ENCODE data around the gene MMP25.

The MMP25 gene

GRCh38 chr16:3045758-3046640, at the start of gene MMP25:
MMP25 (plus strand) TSS chr16:3046561; CDS start chr16:3046918, 357 bp downstream.
- peaks cover 29% of the 10 kb centered on the region for H3K4me1 Mint-ChIP-seq (ENCODE audit: low read depth)
- peaks cover 34% of the 10 kb centered on the region for H3K27me3 Mint-ChIP-seq (ENCODE audit: low read depth)
- peak within 1 kb of the TSS; percentile 83 for H3K27ac Mint-ChIP-seq
- no peaks in the 10 kb centered on the region for H3K9me3 Mint-ChIP-seq
- no peak for DNase-seq (ENCODE audit: low spot score)
- peaks cover 23% of the 10 kb centered on the region for H3K36me3 Mint-ChIP-seq (ENCODE audit: low read depth)
- peak within 1 kb of the TSS; percentile 89 for H3K4me3 Mint-ChIP-seq

- H3K36me3 Mint-ChIP-seq (ENCODE audit: low read depth), result no peaks in the 10 kb centered on the region
- H3K9me3 Mint-ChIP-seq, result no peaks in the 10 kb centered on the region
- no peak overlapping the region for H3K27ac Mint-ChIP-seq
- H3K4me1 Mint-ChIP-seq (ENCODE audit: low read depth), result peaks cover 3% of the 10 kb centered on the region
- DNase-seq (ENCODE audit: low spot score), result no peak
- no peak overlapping the region for H3K4me3 Mint-ChIP-seq
- peaks cover 3% of the 10 kb centered on the region for H3K27me3 Mint-ChIP-seq (ENCODE audit: low read depth)
These were observed 46.4 kb upstream of the MMP25 start for GRCh38 chr16:2999929-3000328.

GRCh38 chr16:3000540-3000939, 45.8 kb upstream of the MMP25 start:
- Mint-ChIP-seq H3K4me1 (ENCODE audit: low read depth) (peaks cover 4% of the 10 kb centered on the region), H3K27ac (no peak overlapping the region), H3K9me3 (no peaks in the 10 kb centered on the region), H3K4me3 (no peak overlapping the region), H3K27me3 (ENCODE audit: low read depth) (peaks cover 4% of the 10 kb centered on the region), H3K36me3 (ENCODE audit: low read depth) (no peaks in the 10 kb centered on the region)
- no peak for DNase-seq (ENCODE audit: low spot score)

GRCh38 chr16:3001316-3001715, 45.0 kb upstream of the MMP25 start:
- DNase-seq (ENCODE audit: low spot score), result no peak
- Mint-ChIP-seq H3K4me3 (no peak overlapping the region), H3K27me3 (ENCODE audit: low read depth) (peaks cover 4% of the 10 kb centered on the region), H3K36me3 (ENCODE audit: low read depth) (no peaks in the 10 kb centered on the region), H3K4me1 (ENCODE audit: low read depth) (peaks cover 7% of the 10 kb centered on the region), H3K27ac (no peak overlapping the region), H3K9me3 (no peaks in the 10 kb centered on the region)

GRCh38 chr16:3003582-3004270, 42.6 kb upstream of the MMP25 start:
- Mint-ChIP-seq H3K4me3 (peak overlapping the region; percentile 67), H3K27ac (peak overlapping the region; percentile 17), H3K27me3 (ENCODE audit: low read depth) (peaks cover 10% of the 10 kb centered on the region), H3K36me3 (ENCODE audit: low read depth) (peaks cover 5% of the 10 kb centered on the region), H3K9me3 (no peaks in the 10 kb centered on the region), H3K4me1 (ENCODE audit: low read depth) (peaks cover 30% of the 10 kb centered on the region)
- peak; percentile 98 for DNase-seq (ENCODE audit: low spot score)

GRCh38 chr16:3004319-3004718, 42.0 kb upstream of the MMP25 start:
- Mint-ChIP-seq H3K36me3 (ENCODE audit: low read depth) (peaks cover 5% of the 10 kb centered on the region), H3K4me3 (no peak overlapping the region)
- peak; percentile 25 for DNase-seq (ENCODE audit: low spot score)

GRCh38 chr16:3004781-3005284, 41.5 kb upstream of the MMP25 start:
- peaks cover 32% of the 10 kb centered on the region for H3K4me1 Mint-ChIP-seq (ENCODE audit: low read depth)
- peaks cover 10% of the 10 kb centered on the region for H3K27me3 Mint-ChIP-seq (ENCODE audit: low read depth)
- H3K9me3 Mint-ChIP-seq, result no peaks in the 10 kb centered on the region
- no peak overlapping the region for H3K27ac Mint-ChIP-seq
- peaks cover 5% of the 10 kb centered on the region for H3K36me3 Mint-ChIP-seq (ENCODE audit: low read depth)
- H3K4me3 Mint-ChIP-seq, result peak overlapping the region; percentile 80
- DNase-seq (ENCODE audit: low spot score), result no peak

More at GRCh38 chr16:3004319-3004718, 42.0 kb upstream of the MMP25 start:
- no peaks in the 10 kb centered on the region for H3K9me3 Mint-ChIP-seq
- H3K27me3 Mint-ChIP-seq (ENCODE audit: low read depth), result peaks cover 10% of the 10 kb centered on the region
- no peak overlapping the region for H3K27ac Mint-ChIP-seq
- peaks cover 32% of the 10 kb centered on the region for H3K4me1 Mint-ChIP-seq (ENCODE audit: low read depth)

GRCh38 chr16:3007059-3007956, 39.1 kb upstream of the MMP25 start:
- H3K27ac Mint-ChIP-seq, result no peak overlapping the region
- H3K9me3 Mint-ChIP-seq, result no peaks in the 10 kb centered on the region
- H3K4me3 Mint-ChIP-seq, result peak overlapping the region; percentile 70
- no peak for DNase-seq (ENCODE audit: low spot score)
- peaks cover 32% of the 10 kb centered on the region for H3K4me1 Mint-ChIP-seq (ENCODE audit: low read depth)
- H3K27me3 Mint-ChIP-seq (ENCODE audit: low read depth), result peaks cover 10% of the 10 kb centered on the region
- H3K36me3 Mint-ChIP-seq (ENCODE audit: low read depth), result peaks cover 5% of the 10 kb centered on the region

- peaks cover 13% of the 10 kb centered on the region for H3K27me3 Mint-ChIP-seq (ENCODE audit: low read depth)
- peak overlapping the region; percentile 50 for H3K27ac Mint-ChIP-seq
- peak; percentile 35 for DNase-seq (ENCODE audit: low spot score)
- peak overlapping the region; percentile 70 for H3K4me3 Mint-ChIP-seq
- no peaks in the 10 kb centered on the region for H3K9me3 Mint-ChIP-seq
- H3K36me3 Mint-ChIP-seq (ENCODE audit: low read depth), result peaks cover 5% of the 10 kb centered on the region
- peaks cover 32% of the 10 kb centered on the region for H3K4me1 Mint-ChIP-seq (ENCODE audit: low read depth)
These were observed 38.2 kb upstream of the MMP25 start for GRCh38 chr16:3007957-3008689.

GRCh38 chr16:3008690-3009037, 37.7 kb upstream of the MMP25 start:
- no peak overlapping the region for H3K27ac Mint-ChIP-seq
- peaks cover 5% of the 10 kb centered on the region for H3K36me3 Mint-ChIP-seq (ENCODE audit: low read depth)
- peaks cover 13% of the 10 kb centered on the region for H3K27me3 Mint-ChIP-seq (ENCODE audit: low read depth)
- no peak for DNase-seq (ENCODE audit: low spot score)
- H3K9me3 Mint-ChIP-seq, result no peaks in the 10 kb centered on the region
- peaks cover 32% of the 10 kb centered on the region for H3K4me1 Mint-ChIP-seq (ENCODE audit: low read depth)
- H3K4me3 Mint-ChIP-seq, result peak overlapping the region; percentile 70

- H3K36me3 Mint-ChIP-seq (ENCODE audit: low read depth), result peaks cover 5% of the 10 kb centered on the region
- DNase-seq (ENCODE audit: low spot score), result no peak
- peaks cover 18% of the 10 kb centered on the region for H3K27me3 Mint-ChIP-seq (ENCODE audit: low read depth)
- no peaks in the 10 kb centered on the region for H3K9me3 Mint-ChIP-seq
- no peak overlapping the region for H3K27ac Mint-ChIP-seq
- peaks cover 30% of the 10 kb centered on the region for H3K4me1 Mint-ChIP-seq (ENCODE audit: low read depth)
- no peak overlapping the region for H3K4me3 Mint-ChIP-seq
These were observed 36.6 kb upstream of the MMP25 start for GRCh38 chr16:3009568-3010390.

- Mint-ChIP-seq H3K27me3 (ENCODE audit: low read depth) (peaks cover 16% of the 10 kb centered on the region), H3K27ac (no peak overlapping the region), H3K4me3 (no peak overlapping the region), H3K36me3 (ENCODE audit: low read depth) (peaks cover 5% of the 10 kb centered on the region), H3K9me3 (no peaks in the 10 kb centered on the region), H3K4me1 (ENCODE audit: low read depth) (peaks cover 28% of the 10 kb centered on the region)
- DNase-seq (ENCODE audit: low spot score), result no peak
These were observed 35.9 kb upstream of the MMP25 start for GRCh38 chr16:3010510-3010909.

All from T-helper 2 cell treated with Interferon-gamma antibody and Interleukin-4, amounts not matched to agents 5 μg/mL and 100 μg/mL, for 36 hours (primary cell).